Measurements from ENCODE around the gene SLC17A5. TPM values are rescaled to one million over a fixed set of nuclear protein-coding genes. Genes with fewer than 3 reads are reported as not detected.

Gene SLC17A5
- total and polyA plus RNA-seq, 10 of the 15 experiments (the other 5 are each of a cell fraction or from before 2014, with no cell fraction given), result 2.3 to 7.2 (median 5.0) TPM

GRCh38 chr6:73610444-73611275 is 43.1 kb downstream of the SLC17A5 start (continued):
- TF ChIP-seq RELB (IDR thresholded peaks at IDR 0.05; ENCODE audit: low read depth) (no peak), FOS (IDR thresholded peaks at IDR 0.05; ENCODE audit: borderline replicate concordance, extremely low read depth, insufficient read length) (no peak), GABPA (IDR thresholded peaks at IDR 0.05; ENCODE audit: low read depth) (no peak), ZNF687 (IDR thresholded peaks at IDR 0.05) (no peak), PBX3 (IDR thresholded peaks at IDR 0.05; ENCODE audit: insufficient replicate concordance, low read depth, low read length) (no peak), ZNF384 (IDR thresholded peaks at IDR 0.05; ENCODE audit: borderline replicate concordance, low read depth, low read length) (peak; percentile 80), USF1 (IDR thresholded peaks at IDR 0.05; ENCODE audit: borderline replicate concordance, extremely low read length, insufficient read depth, low read depth, low read length) (no peak)
